Embryonic facial prominence (tissue), 1 donor: ENCODE data around the gene ANO4.
"Not testable (repeated sequence)": the region's sequence is repeated elsewhere in the genome, so short reads cannot be mapped to it uniquely, and the experiment has no call there.

Source experiments
- DNase-seq: peaks from one replicate; pipeline ENCODE4 v3.0.0-alpha.2; 2016; ENCODE audit errors: extremely low spot score

ANO4 gene

DNA sequence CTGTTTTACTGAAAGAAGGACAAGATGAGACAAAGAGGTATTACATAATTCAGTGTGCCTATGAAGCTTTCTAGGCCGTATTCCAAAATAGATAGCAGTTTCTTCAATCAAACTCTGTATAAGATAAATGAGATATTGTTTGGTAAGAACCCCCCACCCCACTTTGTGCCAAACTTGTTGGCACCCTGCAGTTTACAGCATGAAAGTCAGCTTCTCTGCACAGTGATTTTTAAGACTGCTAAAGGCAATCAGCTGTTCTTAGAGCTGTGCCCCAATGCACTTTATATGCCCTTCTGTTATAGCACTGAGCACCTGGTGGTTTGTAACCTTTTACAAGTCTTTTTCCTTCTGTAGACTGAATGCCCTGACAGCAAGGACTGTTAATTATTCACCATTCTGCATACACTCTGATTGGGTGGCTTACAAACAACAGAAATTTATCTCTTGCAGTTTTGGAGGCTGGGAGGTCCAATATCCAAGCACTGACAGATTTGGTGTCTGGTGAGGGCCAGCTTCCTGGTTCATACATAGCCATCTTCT, 76.7 kb downstream of the ANO4 start:
- no peak for DNase-seq

DNA sequence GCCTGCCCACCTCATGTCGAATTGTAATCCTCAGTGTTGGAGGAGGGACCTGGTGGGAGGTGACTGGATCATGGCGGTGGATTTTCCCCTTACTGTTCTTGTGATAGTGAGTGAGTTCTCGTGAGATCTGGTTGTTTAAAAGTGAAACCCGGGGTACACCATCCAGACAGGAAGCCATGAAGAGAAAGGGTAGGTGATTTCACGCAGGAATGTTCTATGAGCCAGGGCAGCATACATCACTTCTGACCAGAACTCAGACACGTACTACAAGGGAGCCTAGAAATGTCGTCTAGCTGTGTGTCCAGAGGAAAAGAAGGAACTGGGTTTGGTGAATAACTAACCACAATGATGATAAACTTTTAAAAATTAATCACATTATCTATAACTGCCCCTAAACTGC, 80.6 kb downstream of the ANO4 start:
- no peak for DNase-seq

GRCh38 chr12:100875771-100876170, 81.2 kb downstream of the ANO4 start:
- no peak for DNase-seq

- DNase-seq = no peak
Measured at GRCh38 chr12:100877776-100878175, 83.2 kb downstream of the ANO4 start.

DNA sequence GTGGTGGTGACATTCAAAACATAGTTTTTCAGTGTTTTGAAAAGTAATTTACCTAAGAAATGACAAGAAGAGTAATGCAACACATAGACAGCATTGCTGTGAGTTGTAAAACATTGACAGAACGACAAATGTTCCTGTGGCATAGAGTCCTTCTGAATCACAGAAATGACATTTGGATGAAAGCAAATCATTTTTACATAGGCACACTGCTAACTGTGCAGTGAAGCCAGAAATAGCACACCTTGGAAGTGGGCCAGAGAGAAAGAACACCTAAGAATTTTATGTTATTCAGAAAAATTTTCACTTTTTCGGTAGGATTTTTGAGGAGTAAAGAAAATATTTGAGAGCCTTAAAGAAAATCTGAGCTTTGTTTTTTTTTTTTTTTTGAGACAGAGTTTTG, 100.6 kb downstream of the ANO4 start:
- no peak for DNase-seq

DNA sequence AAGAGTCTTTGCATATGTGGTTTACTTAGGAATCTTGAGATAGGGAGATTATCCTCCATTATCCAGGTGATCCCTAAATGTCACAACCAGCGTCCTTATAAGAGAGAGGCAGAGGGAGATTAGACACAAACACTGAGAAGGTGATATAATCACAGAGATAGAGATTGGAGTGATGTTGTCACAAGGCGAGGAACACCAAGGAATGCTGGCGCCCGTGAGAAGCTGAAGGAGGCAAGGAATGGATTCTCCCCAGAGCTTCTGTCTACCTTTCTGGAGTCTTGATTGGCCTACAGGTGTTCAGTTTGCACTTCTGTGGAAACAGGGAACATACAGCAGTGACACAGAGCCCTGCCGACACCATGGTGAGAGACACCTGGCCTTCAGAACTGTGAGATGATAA, 101.6 kb downstream of the ANO4 start:
- no peak for DNase-seq

GRCh38 chr12:100897240-100897639, 102.7 kb downstream of the ANO4 start:
- no peak for DNase-seq

DNA sequence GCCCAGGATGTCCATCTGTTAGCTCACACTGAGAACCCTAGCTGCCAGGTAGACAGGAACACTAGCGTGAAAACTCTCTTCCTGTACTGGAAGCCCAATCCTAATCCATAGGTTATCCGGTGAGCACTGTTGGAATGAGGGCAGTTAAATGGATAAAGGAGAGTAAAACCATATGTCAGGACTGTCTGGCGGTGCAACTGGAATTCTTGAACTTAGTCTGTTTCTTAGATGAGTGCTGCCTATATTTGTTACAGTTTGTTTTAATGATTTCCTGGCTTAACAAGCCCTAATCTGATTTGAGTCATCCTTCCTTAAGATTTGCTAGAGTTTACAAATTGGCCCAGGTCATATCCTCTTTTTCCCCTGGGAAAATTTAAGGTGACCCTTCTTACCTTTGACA, 104.7 kb downstream of the ANO4 start:
- DNase-seq = no peak

DNA sequence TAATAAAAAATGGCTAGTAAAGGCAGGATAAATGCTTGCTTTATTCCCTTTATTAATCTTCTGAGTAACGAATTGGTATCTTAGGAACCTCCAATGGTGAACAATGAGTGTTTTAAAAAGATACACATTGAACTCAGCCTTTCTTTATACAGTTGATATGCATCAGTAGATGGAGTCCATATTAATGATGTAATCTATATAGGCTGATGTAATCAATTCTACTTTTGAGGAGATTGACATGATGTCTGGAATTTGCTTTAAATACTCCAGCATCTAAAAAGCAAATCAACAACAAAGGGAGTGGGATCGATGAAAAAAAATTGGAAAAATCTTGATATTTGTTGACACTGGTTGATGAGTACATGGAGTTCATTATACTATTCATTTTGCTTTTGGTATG, 106.2 kb downstream of the ANO4 start:
- no peak for DNase-seq

- DNase-seq = no peak
Measured at GRCh38 chr12:100901266-100901665, 106.7 kb downstream of the ANO4 start.

DNA sequence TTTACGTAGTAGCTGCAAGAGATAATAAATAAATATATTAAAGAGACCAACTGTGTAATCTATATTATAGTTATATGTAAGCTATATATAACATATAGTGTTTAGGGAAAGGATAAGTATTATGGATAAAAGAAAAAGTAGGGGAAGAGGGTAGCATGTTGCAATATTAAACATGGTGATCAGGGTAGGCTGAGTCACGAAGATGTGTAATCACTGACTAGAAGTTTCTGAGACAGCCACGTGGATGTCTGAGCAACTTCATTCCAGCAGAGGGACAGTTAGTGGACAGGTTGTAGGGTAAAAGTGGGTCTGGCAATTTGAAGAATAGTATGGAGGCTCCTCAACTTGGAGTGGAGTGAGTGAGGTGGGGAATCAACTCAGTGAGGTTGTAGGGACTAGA, 109.7 kb downstream of the ANO4 start:
- DNase-seq = no peak

DNA sequence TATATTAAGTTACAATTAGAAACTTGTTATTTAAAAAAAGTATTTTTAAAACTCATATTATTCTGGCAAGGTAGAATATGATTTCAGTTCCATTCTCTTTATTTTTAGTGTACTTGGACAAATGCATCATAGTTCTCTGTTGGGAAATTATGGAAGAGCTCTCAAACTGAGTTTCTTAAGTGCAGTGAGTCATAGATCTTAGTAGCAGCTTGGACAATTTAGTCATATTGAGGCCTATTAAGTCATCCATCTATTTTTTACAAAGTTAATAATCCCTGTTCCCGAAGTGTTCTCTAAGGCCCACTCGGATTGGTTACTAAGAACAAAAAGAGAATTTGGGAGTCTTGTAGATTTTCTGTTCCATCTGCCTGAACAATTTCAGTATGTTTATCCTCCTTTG, 113.9 kb downstream of the ANO4 start:
- DNase-seq = no peak

GRCh38 chr12:100913872-100914592, 119.5 kb downstream of the ANO4 start:
- DNase-seq = no peak

- DNase-seq = no peak
Measured at GRCh38 chr12:100919116-100919515, 124.5 kb downstream of the ANO4 start.

- DNase-seq = no peak
Measured at GRCh38 chr12:100920493-100920892, 125.9 kb downstream of the ANO4 start.

DNA sequence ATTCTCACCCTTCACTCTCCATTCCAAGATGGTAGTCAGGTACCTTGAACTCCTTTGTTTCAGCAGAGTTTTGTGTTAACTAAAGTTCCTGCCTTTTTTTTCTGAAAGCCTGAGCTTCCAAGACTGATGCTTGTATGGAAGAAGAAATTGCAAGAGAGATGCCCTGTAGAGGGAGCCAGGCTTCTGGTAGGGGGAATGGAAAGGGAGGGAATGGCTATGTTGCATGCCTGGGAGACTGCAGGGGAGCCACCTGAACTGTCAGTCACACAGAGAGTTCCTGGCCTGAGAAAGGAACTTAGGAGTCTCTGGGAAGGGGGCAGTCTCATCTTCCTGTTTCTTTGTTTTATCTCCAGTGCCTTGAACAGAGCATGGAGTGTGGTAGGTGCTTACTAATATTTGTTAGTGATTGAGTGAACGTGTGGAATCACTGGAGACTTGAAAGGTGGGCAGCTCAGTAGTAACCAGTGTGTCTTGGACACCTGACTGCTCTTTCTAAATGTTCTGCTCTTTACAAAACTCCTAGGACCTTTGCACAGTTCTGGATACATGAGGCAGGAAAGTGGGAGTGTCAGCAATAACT, 132.2 kb downstream of the ANO4 start:
- no peak for DNase-seq

DNA sequence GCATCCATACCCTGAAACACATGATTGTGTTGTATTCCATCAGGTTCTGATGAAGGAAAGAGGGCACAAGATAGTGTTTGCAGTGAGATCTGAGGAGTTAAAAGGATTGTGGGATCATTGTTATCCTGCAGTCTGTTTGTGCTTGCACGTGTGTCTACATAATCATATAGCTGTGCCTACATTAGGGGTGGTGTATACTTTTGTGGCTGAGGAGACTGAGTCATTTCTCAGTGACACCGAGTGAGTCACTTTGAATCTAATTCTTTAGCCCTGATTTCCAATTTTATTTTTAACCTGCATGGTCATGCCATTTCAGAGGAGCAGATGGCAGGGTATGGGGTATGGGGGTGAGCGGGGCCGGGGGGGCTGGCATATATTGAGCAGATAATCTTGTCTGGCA, 133.2 kb downstream of the ANO4 start:
- no peak for DNase-seq

- no peak for DNase-seq
Measured at GRCh38 chr12:100932571-100932970, 138.0 kb downstream of the ANO4 start.

- not testable (repeated sequence) for DNase-seq
Measured at GRCh38 chr12:100933531-100933930, 139.0 kb downstream of the ANO4 start.

DNA sequence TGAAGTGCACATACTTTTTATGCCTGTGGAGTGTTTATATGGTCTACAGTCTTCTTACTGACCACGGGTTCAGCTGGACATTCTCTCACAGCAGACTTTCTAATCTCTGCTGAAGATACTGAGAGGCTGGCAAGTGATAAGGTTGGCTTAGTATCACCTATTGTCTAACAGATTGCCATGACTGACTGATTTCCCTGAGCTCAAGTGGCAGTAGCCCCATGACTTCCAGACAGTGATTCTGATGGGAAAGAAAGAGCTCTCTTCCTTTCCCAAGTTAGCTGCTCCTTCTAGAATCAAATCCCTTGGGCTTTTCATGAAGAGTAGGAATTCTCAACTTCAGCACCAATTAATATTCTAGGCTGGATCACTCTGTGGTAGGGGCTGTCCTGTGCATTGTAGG, 141.4 kb downstream of the ANO4 start:
- no peak for DNase-seq

- no peak for DNase-seq
Measured at GRCh38 chr12:100936661-100937060, 142.1 kb downstream of the ANO4 start.

DNA sequence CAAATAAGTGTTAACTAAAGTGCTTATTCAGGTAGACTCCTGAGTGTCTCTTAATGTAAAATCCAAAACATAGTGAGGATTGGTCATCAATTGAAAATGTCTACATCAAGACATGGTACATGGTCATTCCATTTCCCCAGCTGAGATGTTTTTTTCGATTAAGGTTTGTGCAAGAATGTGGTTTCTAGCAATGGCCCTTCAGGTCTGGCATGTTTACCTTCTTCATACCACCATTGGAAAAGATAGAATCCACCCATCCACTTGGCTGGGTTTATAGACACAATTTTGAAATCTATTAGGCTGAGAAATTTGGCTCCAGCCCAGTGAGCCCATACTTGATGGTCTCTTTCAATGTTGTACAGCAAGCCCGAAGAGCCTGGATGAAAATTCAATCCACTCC, 145.9 kb downstream of the ANO4 start:
- no peak for DNase-seq

- DNase-seq = no peak
Measured at GRCh38 chr12:100942984-100943749, 148.6 kb downstream of the ANO4 start.
